Esophagus muscularis mucosa (tissue), 4 donors: ENCODE measurements around the gene LHPP. TPM values are rescaled to one million over a fixed set of nuclear protein-coding genes. Genes with fewer than 3 reads are reported as not detected.

ENCODE experiments used
- DNase-seq: peaks from one replicate; pipeline ENCODE4 v3.0.0-alpha.2; 2017; ENCODE audit errors: extremely low spot score
- H3K27ac ChIP-seq, 4 donors: fragments of 200-600 bp; sonication (generic); replicated peaks in 1 of 4; 1 replicate in 3 of 4; 2 replicates in 1 of 4; pipeline ENCODE4 v1.5.1; 2016 to 2019; ENCODE audit warnings: mild to moderate bottlenecking in 1 of 4
- H3K27me3 ChIP-seq, 4 donors: fragments of 200-600 bp; sonication (generic); one replicate each; pipeline versions ENCODE4 v1.5.1 to v1.6.0; 2016 to 2019
- H3K36me3 ChIP-seq, 4 donors: fragments of 200-600 bp; sonication (generic); one replicate each; pipeline ENCODE4 v1.5.1; 2016 to 2019
- H3K4me1 ChIP-seq, 4 donors: fragments of 200-600 bp; sonication (generic); one replicate each; pipeline ENCODE4 v1.5.1; 2016 to 2019
- H3K4me3 ChIP-seq, 4 donors: fragments of 200-600 bp; sonication (generic); 1 replicate in 2 of 4; 2 replicates in 2 of 4; pipeline ENCODE4 v1.5.1; 2016 to 2019; ENCODE audit warnings: mild to moderate bottlenecking in 4 of 4, moderate library complexity in 1 of 4
- H3K9me3 ChIP-seq, 4 donors: fragments of 200-600 bp; sonication (generic); 1 replicate in 3 of 4; 2 replicates in 1 of 4; pipeline ENCODE4 v1.5.1; 2016 to 2019
- CTCF ChIP-seq, 3 experiments: fragments of 200-600 bp in 2 of 3; fragments of 450-650 bp in 1 of 3; sonication (generic) in 2 of 3; IDR thresholded peaks; one replicate each; pipeline ENCODE4 v1.5.1; 2017 to 2019; ENCODE audit warnings: antibody characterized with exemption in 3 of 3, mild to moderate bottlenecking in 2 of 3, moderate library complexity in 1 of 3
- EP300 ChIP-seq: sonication (generic); formaldehyde crosslinking; IDR thresholded peaks from one replicate; pipeline ENCODE4 v1.6.1; 2017; ENCODE audit warnings: antibody characterized with exemption
- POLR2A ChIP-seq: fragments of 450-650 bp; IDR thresholded peaks from one replicate; pipeline ENCODE4 v1.6.1; 2017; ENCODE audit warnings: antibody characterized with exemption, moderate library complexity, mild to moderate bottlenecking, low read depth
- POLR2AphosphoS5 ChIP-seq, 2 donors: sonication (generic); formaldehyde crosslinking; IDR thresholded peaks; one replicate each; pipeline ENCODE4 v1.6.1; 2017; ENCODE audit warnings: antibody characterized with exemption in 2 of 2
- WGBS: methylation state at CpG from one replicate; pipeline ENCODE4 v1.1.5; 2018; 5-methylcytosine and 5-hydroxymethylcytosine counted together
- intact Hi-C: fragments of 100-400 bp; cut with DNase I; formaldehyde crosslinking; loops from one replicate; pipeline ENCODE4 v1.15.1; 2023
- total RNA-seq, 4 donors: library from RNA; depleted of rRNA; stranded (reverse); fragments of >200 nt; gene quantifications; one replicate each; pipeline versions ENCODE4 v1.1.0 to v1.2.1, GENCODE V29; 2016

LHPP gene
- total RNA-seq, 4 donors from 2014 or later, result 10.8 to 20.9 (median 15.7) TPM

DNA sequence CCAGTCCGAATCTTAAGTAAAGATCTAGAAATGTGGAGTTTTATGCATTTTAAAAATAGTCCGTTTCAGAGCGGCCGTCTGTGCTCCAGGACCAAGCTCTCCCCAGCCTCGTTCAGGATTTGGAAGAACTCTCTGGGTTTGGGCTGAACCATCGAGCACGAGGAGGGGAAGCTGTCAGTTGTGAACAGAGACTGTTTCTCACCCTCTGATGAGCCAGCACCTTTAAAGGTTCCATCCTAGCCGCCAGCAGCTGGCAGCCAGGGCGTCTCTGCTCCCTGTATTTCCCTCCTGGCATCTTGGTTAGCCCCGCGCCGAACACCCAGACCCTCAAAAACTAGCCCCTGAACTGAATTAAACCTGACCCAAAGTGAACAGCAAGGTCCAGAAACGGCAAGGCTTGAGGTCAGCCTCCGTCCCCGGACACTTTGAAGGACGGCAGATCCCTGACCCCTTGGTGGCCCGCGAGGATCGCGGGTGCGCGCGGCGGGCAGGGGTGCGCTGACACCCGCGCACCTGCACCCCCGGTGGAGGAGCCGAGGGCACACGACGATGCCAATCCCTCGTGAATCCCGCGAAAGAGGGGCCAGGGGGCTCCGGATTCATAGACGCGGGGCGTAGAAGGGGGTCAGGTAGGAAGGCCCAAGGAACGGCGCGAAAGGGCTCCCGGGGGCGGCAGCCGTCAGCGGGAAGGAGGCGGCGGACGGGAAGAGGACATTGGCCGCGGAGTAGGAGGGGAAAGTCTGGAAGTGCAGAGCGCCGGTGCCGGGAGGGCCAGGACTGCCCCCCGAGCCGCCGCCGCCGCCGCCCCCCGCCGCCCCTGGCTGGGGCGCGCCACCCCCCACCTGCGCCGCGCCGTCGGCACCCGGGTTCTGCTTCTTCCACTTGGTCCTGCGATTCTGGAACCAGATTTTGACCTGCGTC lies 14.5 kb upstream of the LHPP start:
- DNase-seq, result no peak
- Histone ChIP-seq H3K36me3 (no peaks in the 10 kb centered on the region), H3K4me3 (peak overlapping the region; percentile 33 to 41 (median 36)), H3K9me3 (no peaks in the 10 kb centered on the region), H3K4me1 (peaks cover 17 to 40% (median 38%) of the 10 kb centered on the region in 4 donors), H3K27ac (no peak overlapping the region), H3K27me3 (peaks cover 7 to 91% (median 46%) of the 10 kb centered on the region in 4 donors)
- TF ChIP-seq POLR2AphosphoS5 (IDR thresholded peaks at IDR 0.05) (no peak), CTCF (IDR thresholded peaks at IDR 0.05) (no peak), EP300 (no peak), POLR2A (no peak)
- WGBS, result 12% methylated on average over 37 of the region's 71 CpGs
- intact Hi-C loops, result no loop called here

GRCh38 chr10:124447751-124448466 lies 13.7 kb upstream of the LHPP start:
- Histone ChIP-seq H3K4me1 (peaks cover 17 to 40% (median 38%) of the 10 kb centered on the region in 4 donors), H3K4me3 (peak overlapping the region; percentile 33 to 41 (median 36)), H3K27ac (no peak overlapping the region), H3K9me3 (no peaks in the 10 kb centered on the region), H3K27me3 (peaks cover 7 to 91% (median 46%) of the 10 kb centered on the region in 4 donors), H3K36me3 (no peaks in the 10 kb centered on the region)
- no peak for DNase-seq
- WGBS, result 8% methylated on average over 19 of the region's 60 CpGs
- TF ChIP-seq POLR2AphosphoS5 (IDR thresholded peaks at IDR 0.05) (no peak), POLR2A (no peak), CTCF (IDR thresholded peaks at IDR 0.05) (no peak), EP300 (no peak)
- intact Hi-C loops, result no loop called here

GRCh38 chr10:124448696-124449169 lies 12.9 kb upstream of the LHPP start:
- 4% methylated on average over 21 of the region's 26 CpGs for WGBS
- Histone ChIP-seq H3K36me3 (no peaks in the 10 kb centered on the region), H3K4me1 (peaks cover 17 to 40% (median 38%) of the 10 kb centered on the region in 4 donors), H3K9me3 (no peaks in the 10 kb centered on the region), H3K27ac (no peak overlapping the region), H3K4me3 (no peak overlapping the region), H3K27me3 (peaks cover 7 to 92% (median 46%) of the 10 kb centered on the region in 4 donors)
- intact Hi-C loops, result no loop called here
- DNase-seq, result no peak
- no peak for TF ChIP-seq EP300
- no peak for TF ChIP-seq POLR2A
- TF ChIP-seq POLR2AphosphoS5 (IDR thresholded peaks at IDR 0.05), result no peak
- no peak for TF ChIP-seq CTCF (IDR thresholded peaks at IDR 0.05)

DNA sequence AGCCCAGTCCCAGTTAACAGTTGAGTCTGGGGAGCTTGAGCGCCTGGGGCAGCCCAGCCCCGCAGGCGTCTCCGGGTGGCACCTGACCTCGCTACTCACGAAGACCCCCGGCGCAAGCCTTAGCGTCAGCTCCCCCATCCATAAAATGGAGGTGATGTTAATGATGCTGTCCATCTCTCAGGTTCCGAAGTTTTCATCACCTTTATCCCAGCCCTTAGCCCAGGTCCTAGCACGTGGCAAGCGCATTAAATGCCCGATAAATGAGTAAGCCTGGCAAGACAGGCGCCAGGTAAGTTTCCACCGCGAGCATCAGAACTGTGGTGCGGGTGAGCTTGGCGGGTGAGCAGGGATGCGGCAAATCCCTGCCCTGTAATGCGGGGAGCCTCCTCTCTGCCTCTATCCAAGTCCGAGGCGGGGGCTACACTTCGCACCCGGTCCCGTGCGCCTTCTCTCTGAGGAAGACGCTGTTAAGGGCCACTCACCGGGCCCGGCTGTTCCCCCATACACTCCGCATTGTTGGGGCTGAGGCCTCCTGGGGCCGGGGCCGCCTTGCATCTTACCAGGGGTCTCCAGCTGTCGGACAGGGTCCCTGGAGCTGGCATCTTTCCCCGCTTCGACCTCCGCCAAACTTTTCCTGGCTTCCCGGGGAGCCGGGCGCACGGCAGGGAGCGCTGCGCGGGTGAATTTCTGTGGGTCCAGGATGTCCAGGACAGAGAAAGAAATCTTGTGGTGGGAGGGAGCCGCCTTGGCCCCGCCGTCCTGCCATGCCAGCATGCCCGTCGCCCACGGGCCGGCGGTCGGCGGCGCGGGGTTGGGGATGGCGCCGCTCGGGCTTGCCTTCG lies 12.2 kb upstream of the LHPP start:
- Histone ChIP-seq H3K27me3 (peaks cover 7 to 89% (median 46%) of the 10 kb centered on the region in 4 donors), H3K4me3 (peak overlapping the region; percentile 32 to 38 (median 36))

More for the DNA sequence above, 12.2 kb upstream of the LHPP start:
- WGBS, result under 1% methylated on average over 32 of the region's 59 CpGs
- no peak for TF ChIP-seq POLR2A
- no peak for TF ChIP-seq CTCF (IDR thresholded peaks at IDR 0.05)
- TF ChIP-seq POLR2AphosphoS5 (IDR thresholded peaks at IDR 0.05), result no peak
- no peak for TF ChIP-seq EP300
- Histone ChIP-seq H3K9me3 (no peaks in the 10 kb centered on the region), H3K27ac (no peak overlapping the region), H3K36me3 (no peaks in the 10 kb centered on the region), H3K4me1 (peaks cover 17 to 40% (median 38%) of the 10 kb centered on the region in 4 donors)
- DNase-seq, result no peak
- intact Hi-C loops, result no loop called here
